Measurements from ENCODE around the gene RAF1.

DNA sequence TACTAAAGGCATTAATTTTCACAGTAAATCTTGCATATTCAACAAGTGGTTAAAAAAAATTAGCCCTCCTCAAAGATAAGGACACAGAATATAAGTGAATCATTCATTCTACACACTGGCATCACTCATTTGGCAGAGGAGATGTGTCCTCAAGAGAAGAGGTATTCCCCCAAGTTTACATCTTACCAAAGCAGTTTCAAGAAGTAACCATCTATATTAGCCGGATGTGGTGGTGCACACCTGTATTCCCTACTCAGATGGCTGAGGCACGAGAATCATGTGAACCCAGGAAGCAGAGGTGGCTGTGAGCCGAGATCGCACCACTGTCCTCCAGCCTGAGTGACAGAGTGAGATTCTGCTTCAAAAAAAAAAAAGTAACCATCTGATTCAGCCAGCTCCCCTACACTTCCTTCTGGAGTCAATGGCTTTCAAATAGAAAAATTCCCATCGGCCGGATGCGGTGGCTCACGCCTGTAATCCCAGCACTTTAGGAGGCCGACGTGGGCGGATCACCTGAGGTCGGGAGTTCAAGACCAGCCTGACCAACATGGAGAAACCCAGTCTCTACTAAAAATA, 15.4 kb downstream of the RAF1 start:
- no peak for TF ChIP-seq SUZ12 (IDR thresholded peaks at IDR 0.05)
- TF ChIP-seq, protein P1, sequence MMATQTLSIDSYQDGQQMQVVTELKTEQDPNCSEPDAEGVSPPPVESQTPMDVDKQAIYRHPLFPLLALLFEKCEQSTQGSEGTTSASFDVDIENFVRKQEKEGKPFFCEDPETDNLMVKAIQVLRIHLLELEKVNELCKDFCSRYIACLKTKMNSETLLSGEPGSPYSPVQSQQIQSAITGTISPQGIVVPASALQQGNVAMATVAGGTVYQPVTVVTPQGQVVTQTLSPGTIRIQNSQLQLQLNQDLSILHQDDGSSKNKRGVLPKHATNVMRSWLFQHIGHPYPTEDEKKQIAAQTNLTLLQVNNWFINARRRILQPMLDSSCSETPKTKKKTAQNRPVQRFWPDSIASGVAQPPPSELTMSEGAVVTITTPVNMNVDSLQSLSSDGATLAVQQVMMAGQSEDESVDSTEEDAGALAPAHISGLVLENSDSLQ (IDR thresholded peaks at IDR 0.05): 0 out of 2 replicates have a peak, but pooled peaks have one; percentile 3
- no peak for TF ChIP-seq NFRKB (IDR thresholded peaks at IDR 0.05)
- no peak for TF ChIP-seq ARNT (IDR thresholded peaks at IDR 0.05)
- TF ChIP-seq SP1 (IDR thresholded peaks at IDR 0.05): no peak
- no peak for TF ChIP-seq HDGF (IDR thresholded peaks at IDR 0.05; ENCODE audit: borderline replicate concordance)
- TF ChIP-seq LEF1 (IDR thresholded peaks at IDR 0.05; ENCODE audit: borderline replicate concordance): no peak
- TF ChIP-seq FOXA1 (IDR thresholded peaks at IDR 0.05): no peak
- no peak for TF ChIP-seq TARDBP (IDR thresholded peaks at IDR 0.05)

Measured in HEK293T (cell line).